Cerebellar nuclear complex (tissue), 1 donor: ENCODE data around the gene MED1.

Experiments used
- DNase-seq, 2 experiments: peaks; one replicate each; lab custom pipeline; 2025; lab: John Stamatoyannopoulos, UW

Gene MED1

GRCh38 chr17:39364236-39365025 is 86.6 kb downstream of the MED1 start:
- no peak for DNase-seq

GRCh38 chr17:39361064-39361463 is 90.0 kb downstream of the MED1 start:
- no peak for DNase-seq

- no peak for DNase-seq
Measured at GRCh38 chr17:39360537-39360936, 90.5 kb downstream of the MED1 start.

GRCh38 chr17:39359994-39360393 is 91.1 kb downstream of the MED1 start:
- no peak for DNase-seq

GRCh38 chr17:39357986-39358385 is 93.1 kb downstream of the MED1 start:
- no peak for DNase-seq

- no peak for DNase-seq
Measured at GRCh38 chr17:39357488-39357887, 93.6 kb downstream of the MED1 start.
